DMS53 (cell line): ENCODE measurements around the gene ACTA2.

Experiments
- DNase-seq: peaks from one replicate; lab custom pipeline; 2025; lab: John Stamatoyannopoulos, UW

The ACTA2 gene

GRCh38 chr10:88892222-88892967, 60.2 kb downstream of the ACTA2 start:
- DNase-seq: no peak

GRCh38 chr10:88890681-88891381, 61.7 kb downstream of the ACTA2 start:
- DNase-seq: no peak

GRCh38 chr10:88889559-88890337, 62.8 kb downstream of the ACTA2 start:
- DNase-seq: no peak

GRCh38 chr10:88888810-88889445, 63.6 kb downstream of the ACTA2 start:
- no peak for DNase-seq

GRCh38 chr10:88886557-88886956, 66.0 kb downstream of the ACTA2 start:
- DNase-seq: no peak
